CD4-positive, alpha-beta memory T cell (primary cell): ENCODE measurements around the gene CARD10. TPM values are rescaled to one million over a fixed set of nuclear protein-coding genes. Genes with fewer than 3 reads are reported as not detected.

Experiments
- CTCF ChIA-PET: fragments of 350-600 bp; sonication (Branson Sonifier 250); formaldehyde crosslinking; loops from one replicate; lab custom pipeline; 2021; ENCODE audit warnings: inconsistent platforms; ENCODE audit not compliant: partially characterized antibody; lab: Charles Lee
- POLR2A ChIA-PET: fragments of 350-600 bp; sonication (Branson Sonifier 250); formaldehyde crosslinking; loops from one replicate; lab custom pipeline; 2021; ENCODE audit not compliant: partially characterized antibody; lab: Charles Lee
- DNase-seq, 5 donors: peaks; one replicate each; pipeline versions ENCODE4 v3.0.0 to v3.0.0-alpha.2; 2020 to 2022; ENCODE audit warnings: mixed read lengths in 1 of 5
- H3K27ac ChIP-seq: one replicate; pipeline ENCODE4 v1.7.0; 2013; ENCODE audit warnings: low read depth, low read length
- H3K27me3 ChIP-seq: 2 replicates; pipeline ENCODE4 v1.7.0; 2013; ENCODE audit warnings: mild to moderate bottlenecking, low read length, moderate library complexity; ENCODE audit not compliant: insufficient read depth
- H3K36me3 ChIP-seq: 2 replicates; pipeline ENCODE4 v1.7.0; 2013; ENCODE audit warnings: mild to moderate bottlenecking, low read length, moderate library complexity; ENCODE audit not compliant: insufficient read depth
- H3K4me1 ChIP-seq: 2 replicates; pipeline ENCODE4 v1.7.0; 2013; ENCODE audit warnings: mild to moderate bottlenecking, low read length, moderate library complexity; ENCODE audit not compliant: insufficient read depth
- H3K4me3 ChIP-seq, 2 donors: one replicate each; pipeline ENCODE4 v1.7.0; 2013; ENCODE audit warnings: low read length in 2 of 2, mild to moderate bottlenecking in 1 of 2
- H3K9me3 ChIP-seq, 2 donors: one replicate each; pipeline ENCODE4 v1.7.0; 2013; ENCODE audit warnings: low read length in 2 of 2, control low read depth in 1 of 2; ENCODE audit not compliant: control insufficient read depth in 1 of 2
- H3K27ac Mint-ChIP-seq, 7 donors: one replicate each; pipeline ENCODE4 v1.8.0; 2020 to 2021; ENCODE audit warnings: mixed read lengths in 7 of 7, mild to moderate bottlenecking in 6 of 7, inconsistent platforms in 3 of 7, moderate library complexity in 3 of 7
- H3K27me3 Mint-ChIP-seq, 2 donors: one replicate each; pipeline ENCODE4 v1.8.0; 2020 to 2021; ENCODE audit warnings: mixed read lengths in 2 of 2
- H3K36me3 Mint-ChIP-seq, 2 donors: one replicate each; pipeline ENCODE4 v1.8.0; 2020 to 2021; ENCODE audit warnings: mixed read lengths in 2 of 2, inconsistent platforms in 1 of 2, mild to moderate bottlenecking in 1 of 2
- H3K4me1 Mint-ChIP-seq, 4 donors: one replicate each; pipeline ENCODE4 v1.8.0; 2020 to 2021; ENCODE audit warnings: mixed read lengths in 4 of 4, mild to moderate bottlenecking in 1 of 4
- H3K4me3 Mint-ChIP-seq, 8 donors: one replicate each; pipeline ENCODE4 v1.8.0; 2020 to 2021; ENCODE audit warnings: mixed read lengths in 8 of 8, mild to moderate bottlenecking in 7 of 8, moderate library complexity in 6 of 8, inconsistent platforms in 3 of 8
- H3K9me3 Mint-ChIP-seq, 8 donors: one replicate each; pipeline ENCODE4 v1.8.0; 2020 to 2021; ENCODE audit warnings: mixed read lengths in 8 of 8, mild to moderate bottlenecking in 5 of 8, inconsistent platforms in 3 of 8, moderate library complexity in 1 of 8
- intact Hi-C: fragments of 100-400 bp; cut with micrococcal nuclease; formaldehyde crosslinking; loops from one replicate; pipeline ENCODE4 v1.15.1; 2023
- polyA plus RNA-seq, 2 donors: library from polyadenylated mRNA; unstranded; fragments of 300-500 nt; fragmentation: Illumina TruSeq; gene quantifications; one replicate each; pipeline ENCODE4 v1.2.3, GENCODE V29; 2021
- total RNA-seq, 2 experiments: library from RNA; stranded (reverse); gene quantifications; one replicate each; pipeline ENCODE4 v1.2.3, GENCODE V29; 2021

The CARD10 gene
- total and polyA plus RNA-seq, 4 experiments from 2014 or later, result 0.42 to 0.61 TPM; not detected in 2

GRCh38 chr22:37487571-37487970 is 31.6 kb downstream of the CARD10 start:
- no peak overlapping the region for H3K4me3 ChIP-seq
- no peaks in the 10 kb centered on the region for H3K27me3 ChIP-seq
- intact Hi-C loops, result no loop called here
- Mint-ChIP-seq H3K4me3 (peak overlapping the region; percentile 89 to 98 (median 96)), H3K27ac (peak overlapping the region; percentile 65 to 98 (median 96)), H3K27me3 (no peaks in the 10 kb centered on the region), H3K36me3 (peaks cover 4 to 24% of the 10 kb centered on the region in 2 donors), H3K9me3 (peaks cover 0 to 3% (median 0%) of the 10 kb centered on the region in 8 donors), H3K4me1 (peaks cover 30 to 77% (median 50%) of the 10 kb centered on the region in 4 donors)
- peaks cover 2% of the 10 kb centered on the region for H3K36me3 ChIP-seq
- CTCF ChIA-PET, result interaction anchor here (2.5 kb wide), 1 partner anchor 10 kb away, joined by 12 read pairs; no protein-coding TSS in a partner anchor
- H3K4me1 ChIP-seq, result peaks cover 51% of the 10 kb centered on the region
- H3K27ac ChIP-seq, result peak overlapping the region; percentile 85
- H3K9me3 ChIP-seq, result no peaks in the 10 kb centered on the region
- no peak for DNase-seq
- POLR2A ChIA-PET, result interaction anchor here (2.0 to 4.6 kb wide), 3 partner anchors 120 to 711 kb away, joined by 4 to 77 read pairs (median 44); partner anchors contain the start of genes GGA1, IFT27 and RAC2

GRCh38 chr22:37487129-37487528 is 32.1 kb downstream of the CARD10 start:
- H3K36me3 Mint-ChIP-seq, result peaks cover 8 to 28% of the 10 kb centered on the region in 2 donors
- no peak for DNase-seq
- H3K27ac Mint-ChIP-seq, result peak overlapping the region; percentile 94 to 98 (median 96)
- peaks cover 0 to 3% (median 0%) of the 10 kb centered on the region in 8 donors for H3K9me3 Mint-ChIP-seq
- Histone ChIP-seq H3K9me3 (no peaks in the 10 kb centered on the region), H3K27ac (peak overlapping the region; percentile 85), H3K27me3 (no peaks in the 10 kb centered on the region), H3K4me1 (peaks cover 55% of the 10 kb centered on the region), H3K36me3 (peaks cover 6% of the 10 kb centered on the region), H3K4me3 (no peak overlapping the region)
- H3K4me1 Mint-ChIP-seq, result peaks cover 34 to 80% (median 54%) of the 10 kb centered on the region in 4 donors
- H3K27me3 Mint-ChIP-seq, result no peaks in the 10 kb centered on the region
- intact Hi-C loops, result no loop called here
- peak overlapping the region; percentile 89 to 98 (median 96) for H3K4me3 Mint-ChIP-seq
- ChIA-PET POLR2A (interaction anchor here (1.4 to 4.8 kb wide), 10 partner anchors 8 to 711 kb away, joined by 4 to 77 read pairs (median 18); partner anchors contain the start of genes GGA1, IFT27, IL2RB and RAC2), CTCF (interaction anchor here (0.8 to 4.3 kb wide), 7 partner anchors 10 to 219 kb away, joined by 3 to 40 read pairs (median 8); partner anchors contain the start of gene GGA1)

- Mint-ChIP-seq H3K4me1 (peaks cover 39 to 87% (median 57%) of the 10 kb centered on the region in 4 donors), H3K9me3 (peaks cover 0 to 3% (median 0%) of the 10 kb centered on the region in 8 donors), H3K27ac (peak within 1 kb of the TSS; percentile 94 to 98 (median 97)), H3K27me3 (no peaks in the 10 kb centered on the region), H3K36me3 (peaks cover 10 to 33% of the 10 kb centered on the region in 2 donors), H3K4me3 (peak within 1 kb of the TSS; percentile 89 to 98 (median 96))
- intact Hi-C loops, result no loop called here
- H3K27ac ChIP-seq, result peak within 1 kb of the TSS; percentile 85
- CTCF ChIA-PET, result interaction anchor here (0.8 to 4.3 kb wide), 10 partner anchors 9 to 219 kb away, joined by 3 to 40 read pairs (median 6); partner anchors contain the start of gene GGA1
- no peaks in the 10 kb centered on the region for H3K9me3 ChIP-seq
- POLR2A ChIA-PET, result interaction anchor here (0.9 to 4.8 kb wide), 22 partner anchors 8 to 710 kb away, joined by 3 to 77 read pairs (median 8); partner anchors contain the start of genes GGA1, IFT27, IL2RB and RAC2
- H3K36me3 ChIP-seq, result peaks cover 12% of the 10 kb centered on the region
- H3K4me1 ChIP-seq, result peaks cover 63% of the 10 kb centered on the region
- peak within 1 kb of the TSS; percentile 85 to 87 for H3K4me3 ChIP-seq
- peak; percentile 61 to 84 (median 64) for DNase-seq
- no peaks in the 10 kb centered on the region for H3K27me3 ChIP-seq
Measured at GRCh38 chr22:37486224-37486845, 32.9 kb downstream of the CARD10 start, which contains the start of gene MFNG. Gene MFNG (minus strand): TSS chr22:37486384. CDS start chr22:37486177, 207 bp downstream.

- Mint-ChIP-seq H3K36me3 (peaks cover 16 to 40% of the 10 kb centered on the region in 2 donors), H3K4me1 (peaks cover 42 to 92% (median 61%) of the 10 kb centered on the region in 4 donors), H3K27me3 (no peaks in the 10 kb centered on the region), H3K9me3 (peaks cover 0 to 3% (median 0%) of the 10 kb centered on the region in 8 donors), H3K4me3 (peak overlapping the region; percentile 89 to 98 (median 96)), H3K27ac (peak overlapping the region; percentile 94 to 98 (median 96))
- ChIA-PET POLR2A (interaction anchor here (0.5 to 4.8 kb wide), 25 partner anchors 9 to 709 kb away, joined by 3 to 77 read pairs (median 6); partner anchors contain the start of genes CARD10, GGA1, IFT27 and IL2RB), CTCF (interaction anchor here (1.1 to 4.3 kb wide), 10 partner anchors 10 to 122 kb away, joined by 3 to 40 read pairs (median 6); partner anchors contain the start of gene GGA1)
- Histone ChIP-seq H3K36me3 (peaks cover 18% of the 10 kb centered on the region), H3K27ac (peak overlapping the region; percentile 85), H3K4me3 (peak overlapping the region; percentile 85 to 87), H3K9me3 (no peaks in the 10 kb centered on the region), H3K27me3 (no peaks in the 10 kb centered on the region), H3K4me1 (peaks cover 68% of the 10 kb centered on the region)
- intact Hi-C loops, result loop anchor here (1.0 to 2.0 kb wide), 3 partner anchors 53 to 123 kb away; partner anchors contain the start of gene GGA1
- DNase-seq, result peak in 4 of 5 donors; percentile 15 to 50 (median 24)
Measured at GRCh38 chr22:37485395-37486223, 33.6 kb downstream of the CARD10 start.

- H3K4me3 Mint-ChIP-seq, result peak overlapping the region; percentile 89 to 98 (median 96)
- Histone ChIP-seq H3K4me1 (peaks cover 68% of the 10 kb centered on the region), H3K9me3 (no peaks in the 10 kb centered on the region), H3K27me3 (no peaks in the 10 kb centered on the region), H3K36me3 (peaks cover 27% of the 10 kb centered on the region), H3K4me3 (peak overlapping the region; percentile 85 to 87), H3K27ac (peak overlapping the region; percentile 85)
- CTCF ChIA-PET, result interaction anchor here (0.6 to 4.3 kb wide), 10 partner anchors 10 to 321 kb away, joined by 3 to 40 read pairs (median 5); partner anchors contain the start of genes CYTH4 and GGA1
- H3K4me1 Mint-ChIP-seq, result peaks cover 42 to 84% (median 58%) of the 10 kb centered on the region in 4 donors
- H3K36me3 Mint-ChIP-seq, result peaks cover 16 to 44% of the 10 kb centered on the region in 2 donors
- H3K27ac Mint-ChIP-seq, result peak overlapping the region; percentile 94 to 98 (median 96)
- peaks cover 0 to 3% (median 0%) of the 10 kb centered on the region in 8 donors for H3K9me3 Mint-ChIP-seq
- no peaks in the 10 kb centered on the region for H3K27me3 Mint-ChIP-seq
- peak; percentile 81 to 87 (median 85) for DNase-seq
- POLR2A ChIA-PET, result interaction anchor here (0.5 to 4.8 kb wide), 25 partner anchors 10 to 465 kb away, joined by 3 to 77 read pairs (median 5); partner anchors contain the start of genes ANKRD54, CARD10, GGA1 and MPST
- intact Hi-C loops, result loop anchor here (1.0 to 2.0 kb wide), 3 partner anchors 54 to 124 kb away; partner anchors contain the start of gene GGA1
Measured at GRCh38 chr22:37484480-37485394, 34.5 kb downstream of the CARD10 start.
